D721Med (cell line): ENCODE results near the gene CEBPB.

Experiments used
- DNase-seq: peaks from one replicate; pipeline ENCODE4 v3.0.0; 2011; ENCODE audit warnings: low spot score; ENCODE audit not compliant: insufficient read length
- FAIRE-seq: peaks from 2 replicates; lab custom pipeline; 2011; peaks lifted over from hg19 to GRCh38; lab: Jason Lieb, UNC
- TF ChIP-seq, protein P1 (sequence below): IDR thresholded peaks from 2 replicates; pipeline ENCODE4 v1.5.1; 2012; ENCODE audit warnings: mild to moderate bottlenecking, control low read depth; ENCODE audit not compliant: insufficient read depth; ENCODE audit errors: missing control alignments

The CEBPB gene

DNA sequence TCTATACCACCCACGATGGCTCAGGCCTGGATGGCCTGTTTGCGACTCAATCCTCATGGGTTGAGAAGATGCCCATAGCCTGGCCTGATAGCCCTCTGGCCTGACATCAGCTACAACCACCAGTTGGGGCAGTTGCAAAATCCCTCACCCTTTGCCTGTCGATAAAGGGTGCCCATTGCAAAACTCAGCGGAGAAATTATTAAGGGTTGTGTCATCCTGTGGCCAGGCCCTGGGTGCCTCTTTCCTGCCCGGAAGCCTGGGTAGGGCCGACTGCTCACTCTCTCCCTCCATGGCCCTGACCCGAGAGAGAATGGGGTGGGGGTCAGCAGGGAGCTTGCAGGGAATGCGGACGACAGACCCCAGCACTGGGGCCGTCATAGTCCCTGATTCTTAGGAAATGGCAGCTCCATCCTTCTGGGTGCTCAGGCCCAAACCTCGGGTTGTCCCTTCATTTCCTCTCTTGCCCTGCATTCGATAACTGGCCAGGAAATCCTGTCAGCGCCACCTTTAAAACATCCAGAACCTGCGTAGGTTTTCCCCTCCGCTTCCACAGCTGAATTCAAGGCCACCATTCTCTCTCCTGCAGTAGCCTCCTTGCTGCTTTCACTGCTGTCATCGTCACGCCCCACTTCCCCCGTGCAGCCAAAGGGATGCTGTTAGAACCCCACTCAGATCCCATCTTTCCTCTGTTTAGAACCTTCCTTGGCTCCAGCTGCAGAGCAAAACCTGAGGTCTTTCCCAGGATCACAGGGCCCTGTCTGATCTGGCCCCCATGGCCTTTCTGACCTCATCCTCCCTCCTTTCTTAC lies 31.1 kb downstream of the CEBPB start:
- TF ChIP-seq, protein P1, sequence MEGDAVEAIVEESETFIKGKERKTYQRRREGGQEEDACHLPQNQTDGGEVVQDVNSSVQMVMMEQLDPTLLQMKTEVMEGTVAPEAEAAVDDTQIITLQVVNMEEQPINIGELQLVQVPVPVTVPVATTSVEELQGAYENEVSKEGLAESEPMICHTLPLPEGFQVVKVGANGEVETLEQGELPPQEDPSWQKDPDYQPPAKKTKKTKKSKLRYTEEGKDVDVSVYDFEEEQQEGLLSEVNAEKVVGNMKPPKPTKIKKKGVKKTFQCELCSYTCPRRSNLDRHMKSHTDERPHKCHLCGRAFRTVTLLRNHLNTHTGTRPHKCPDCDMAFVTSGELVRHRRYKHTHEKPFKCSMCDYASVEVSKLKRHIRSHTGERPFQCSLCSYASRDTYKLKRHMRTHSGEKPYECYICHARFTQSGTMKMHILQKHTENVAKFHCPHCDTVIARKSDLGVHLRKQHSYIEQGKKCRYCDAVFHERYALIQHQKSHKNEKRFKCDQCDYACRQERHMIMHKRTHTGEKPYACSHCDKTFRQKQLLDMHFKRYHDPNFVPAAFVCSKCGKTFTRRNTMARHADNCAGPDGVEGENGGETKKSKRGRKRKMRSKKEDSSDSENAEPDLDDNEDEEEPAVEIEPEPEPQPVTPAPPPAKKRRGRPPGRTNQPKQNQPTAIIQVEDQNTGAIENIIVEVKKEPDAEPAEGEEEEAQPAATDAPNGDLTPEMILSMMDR, result no peak
- DNase-seq, result no peak
- no peak for FAIRE-seq

DNA sequence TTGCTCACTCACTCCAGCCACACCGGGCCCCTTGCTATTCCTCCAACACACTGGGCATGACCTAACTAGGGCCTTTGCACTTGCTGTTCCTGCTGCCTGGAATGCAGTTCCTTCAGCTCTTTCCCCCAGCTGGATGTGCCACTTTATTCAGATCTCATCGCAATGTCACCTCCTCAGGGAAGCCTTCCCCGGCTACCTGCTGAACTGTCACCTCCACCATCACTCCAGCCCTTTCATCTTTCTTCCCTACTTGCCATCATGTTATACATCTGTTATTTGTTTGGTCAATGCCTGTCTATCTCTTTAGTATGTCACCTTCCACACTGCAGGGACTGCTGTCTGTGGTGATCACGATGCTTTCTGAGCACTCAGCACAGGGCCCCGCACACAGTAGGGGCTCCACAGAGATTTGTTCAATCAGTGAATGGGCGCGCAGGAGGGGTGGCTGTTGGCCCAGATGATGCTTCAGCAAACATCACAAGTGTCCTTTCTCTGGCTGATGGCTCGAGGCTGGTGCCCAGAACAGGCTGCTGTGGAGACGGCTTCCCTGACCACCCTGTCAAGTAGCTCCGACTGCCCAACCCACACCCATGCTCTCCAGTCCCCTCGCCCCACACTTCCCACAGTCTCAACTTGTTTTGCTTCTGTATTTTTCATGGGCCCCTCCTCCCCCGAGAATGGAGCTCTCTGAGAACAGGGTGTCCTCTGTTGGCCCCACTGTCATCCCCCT lies 31.8 kb downstream of the CEBPB start:
- TF ChIP-seq, protein P1, result no peak
- FAIRE-seq, result no peak
- DNase-seq, result no peak

DNA sequence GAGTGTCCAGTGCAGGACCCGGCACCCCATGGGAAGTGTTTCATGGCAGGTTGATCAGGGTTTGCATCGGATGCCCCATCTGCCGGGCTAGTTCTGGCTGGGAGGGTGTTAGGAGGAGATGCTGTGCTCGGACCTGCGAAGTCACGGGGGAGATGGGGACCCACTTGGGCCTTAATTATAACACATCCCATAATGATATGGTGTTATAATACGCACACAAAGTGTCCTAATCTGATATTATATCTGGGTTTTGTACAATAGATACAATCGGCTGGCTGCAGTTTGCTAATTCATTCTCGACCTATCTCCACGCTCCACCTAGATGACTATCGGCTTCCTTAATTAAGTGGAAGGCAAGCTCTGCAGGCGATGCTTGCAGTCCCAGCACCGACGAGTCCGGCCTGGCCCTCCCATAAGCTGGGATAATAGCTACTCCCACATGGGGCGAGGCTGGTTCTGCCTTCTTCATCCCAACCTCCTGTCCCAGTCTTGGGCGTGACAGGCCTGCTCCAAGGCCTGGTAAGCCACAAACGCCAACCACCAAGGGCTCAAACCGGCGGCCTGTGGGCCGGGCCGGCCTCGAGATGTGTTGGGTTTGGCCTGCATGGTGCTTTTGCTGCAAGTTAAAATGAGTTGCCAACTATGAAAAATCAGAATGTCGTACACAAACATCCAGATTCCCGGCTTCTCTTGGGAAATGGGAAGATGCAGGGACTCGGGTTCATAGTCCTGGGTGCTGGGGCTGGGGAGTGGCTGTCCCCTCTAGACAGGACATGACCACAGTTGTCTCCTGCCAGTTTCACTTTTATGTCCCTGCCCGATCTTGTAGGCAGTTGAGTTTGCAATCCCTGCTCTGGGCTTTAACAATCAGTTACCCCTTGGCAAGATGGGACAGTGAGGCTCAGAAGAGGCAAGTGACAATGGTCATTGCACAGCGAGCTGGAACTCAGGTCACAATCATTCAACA lies 32.7 kb downstream of the CEBPB start:
- DNase-seq, result no peak
- FAIRE-seq, result no peak
- TF ChIP-seq, protein P1, result no peak

DNA sequence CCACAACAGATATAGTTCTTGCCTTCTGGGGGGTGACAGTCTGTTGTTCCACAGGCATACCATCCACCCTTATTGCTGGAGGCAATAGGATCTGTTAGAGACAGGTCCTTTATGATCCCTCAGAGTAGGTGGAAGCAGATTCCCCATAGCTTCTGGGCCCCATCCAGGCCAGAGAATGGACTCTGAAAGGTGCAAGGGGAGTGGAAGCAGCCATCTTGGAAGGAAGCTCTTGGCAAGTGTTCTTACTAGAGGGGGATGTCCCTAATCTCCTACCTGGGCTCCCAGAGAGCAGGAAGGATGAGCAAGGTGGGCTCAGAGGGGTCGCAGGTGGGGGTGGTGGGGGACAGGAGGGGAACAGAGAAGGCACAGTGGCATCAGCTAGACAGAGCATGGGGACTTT lies 33.4 kb downstream of the CEBPB start:
- FAIRE-seq (no peak), DNase-seq (no peak)
- TF ChIP-seq, protein P1, result no peak

DNA sequence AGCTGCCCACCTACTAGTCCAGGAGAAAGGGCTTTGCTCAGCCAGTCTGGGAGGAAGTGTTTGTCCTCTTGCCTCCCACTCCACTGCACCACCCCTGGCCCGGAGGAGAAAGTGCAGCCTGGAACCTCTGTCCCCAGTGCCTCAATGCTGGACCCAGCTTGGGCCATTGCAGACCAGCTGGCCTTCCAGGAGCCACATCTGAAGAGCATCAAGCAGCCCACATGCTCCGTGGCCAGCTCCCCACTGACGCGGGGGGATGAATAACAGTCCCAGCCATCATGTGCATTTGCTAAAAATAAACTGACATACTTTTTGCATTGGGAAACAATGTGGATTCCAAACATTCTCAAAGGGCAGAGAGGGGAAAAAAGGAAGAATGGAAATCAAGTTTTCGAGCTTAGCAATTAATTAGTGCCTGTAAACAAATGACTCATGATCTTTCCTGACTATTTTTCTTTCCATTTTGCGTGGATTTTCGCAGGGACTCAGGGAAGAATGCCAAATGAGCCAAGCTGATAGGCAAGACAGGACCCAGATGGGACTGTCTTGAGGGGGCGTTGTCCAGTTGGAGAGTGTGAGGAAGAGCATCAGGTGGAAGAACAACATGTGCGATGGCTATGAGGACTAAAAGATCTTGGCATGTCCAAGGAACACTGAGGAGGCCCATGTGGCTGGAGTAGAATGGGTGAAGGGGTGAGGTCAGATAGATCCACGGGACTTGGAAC lies 34.1 kb downstream of the CEBPB start:
- no peak for FAIRE-seq

More for the DNA sequence above, 34.1 kb downstream of the CEBPB start:
- no peak for DNase-seq
- TF ChIP-seq, protein P1, result no peak
